GM21619 (cell line): Measurements from ENCODE around the gene LDLRAP1.
A peak's percentile ranks its signal among the peaks of the same experiment; 100 is the strongest.

Source experiments
- ATAC-seq: cut with Tn5 transposase; IDR thresholded peaks from one replicate; pipeline ENCODE4 v1.9.1; 2021; ENCODE audit not compliant: unreplicated experiment

The LDLRAP1 gene

GRCh38 chr1:25541889-25542658 lies 1.3 kb upstream of the LDLRAP1 start:
- ATAC-seq: no peak

DNA sequence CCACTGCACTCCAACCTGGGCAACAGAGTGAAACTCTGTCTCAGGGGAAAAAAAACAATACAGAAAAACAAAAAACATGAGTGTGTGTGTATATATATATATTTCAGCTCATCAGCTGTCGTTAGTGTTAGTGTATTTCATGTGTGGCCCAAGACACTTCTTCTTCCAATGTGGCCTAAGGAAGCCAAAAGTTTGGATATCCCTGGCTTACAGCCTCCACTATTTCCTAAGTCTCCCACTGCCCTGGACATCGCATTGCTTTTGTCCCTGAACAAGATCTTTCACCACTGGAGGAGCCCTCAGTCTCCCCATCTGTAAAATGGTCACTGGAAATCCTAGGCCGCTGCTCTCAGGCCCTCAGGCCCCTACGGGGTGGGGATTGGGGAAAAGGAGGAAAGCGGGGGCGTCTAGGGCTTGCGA lies 391 bp upstream of the LDLRAP1 start:
- ATAC-seq: peak; percentile 3

DNA sequence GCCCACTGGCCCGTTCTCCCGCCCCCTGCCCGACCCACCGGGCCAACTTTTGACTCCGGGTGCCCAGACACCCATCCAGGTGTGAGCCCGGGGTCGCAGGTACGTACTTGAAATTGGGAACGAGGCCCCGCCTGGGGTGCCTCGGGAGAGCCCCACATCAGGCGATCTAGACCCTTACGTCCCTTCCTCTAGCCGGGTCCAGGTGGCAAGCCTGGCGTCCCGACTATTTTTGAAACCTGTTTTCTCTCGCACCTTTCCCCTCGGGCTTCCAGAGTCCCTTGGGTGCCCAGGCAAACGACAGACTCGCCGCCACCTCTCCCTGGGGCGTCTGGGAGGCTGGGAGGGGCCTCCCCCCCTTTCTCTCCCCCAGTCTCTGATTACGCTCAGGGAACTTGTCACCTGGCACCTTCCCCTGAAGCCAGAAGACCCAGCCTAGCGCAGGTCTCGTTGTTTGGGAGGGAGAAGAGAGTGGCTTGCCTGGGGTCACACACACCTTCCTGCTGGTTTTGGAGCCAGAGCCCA lies 898 bp downstream of the LDLRAP1 start:
- ATAC-seq: no peak

DNA sequence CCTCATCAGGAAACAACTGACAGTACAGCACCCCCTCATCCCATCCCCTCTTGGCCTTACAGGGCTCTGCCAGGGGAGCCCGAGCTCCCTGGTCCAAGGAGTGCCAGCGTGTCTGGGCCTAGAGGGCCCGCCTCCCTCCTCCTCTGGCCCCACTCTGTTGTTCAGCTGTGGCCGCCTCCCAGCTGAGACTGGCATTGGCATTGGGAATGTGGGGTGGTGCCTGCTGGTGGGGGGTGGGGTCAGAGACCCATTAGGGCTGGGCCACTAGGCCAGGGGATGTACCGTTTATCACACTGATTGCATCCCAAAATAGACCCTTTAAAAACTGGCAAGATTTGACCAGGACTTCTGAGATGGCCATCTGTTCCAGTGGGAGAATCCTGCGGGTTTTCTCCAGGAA lies 1.4 kb downstream of the LDLRAP1 start:
- no peak for ATAC-seq

- no peak for ATAC-seq
Observed at GRCh38 chr1:25545767-25546166, 2.4 kb downstream of the LDLRAP1 start.

DNA sequence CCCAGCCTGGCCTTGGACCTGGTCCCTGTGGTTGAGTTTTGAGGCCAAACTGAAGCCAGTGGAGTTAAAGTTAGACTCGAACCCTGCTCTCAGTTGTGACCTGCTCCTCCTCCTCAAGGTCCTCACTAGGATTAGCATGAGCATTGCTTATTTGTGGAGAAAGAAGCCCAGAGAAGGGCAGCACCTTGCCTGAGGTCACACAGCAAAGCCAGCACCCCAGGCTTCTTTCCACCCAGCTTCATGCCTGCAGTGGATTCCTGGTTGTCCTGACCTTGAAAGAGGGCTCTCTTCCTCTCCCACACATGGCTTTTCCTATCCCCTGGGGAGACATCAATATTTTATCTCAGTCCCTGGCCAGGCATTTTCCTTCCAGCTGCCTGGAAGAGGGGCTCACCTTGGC lies 2.8 kb downstream of the LDLRAP1 start:
- ATAC-seq: no peak

DNA sequence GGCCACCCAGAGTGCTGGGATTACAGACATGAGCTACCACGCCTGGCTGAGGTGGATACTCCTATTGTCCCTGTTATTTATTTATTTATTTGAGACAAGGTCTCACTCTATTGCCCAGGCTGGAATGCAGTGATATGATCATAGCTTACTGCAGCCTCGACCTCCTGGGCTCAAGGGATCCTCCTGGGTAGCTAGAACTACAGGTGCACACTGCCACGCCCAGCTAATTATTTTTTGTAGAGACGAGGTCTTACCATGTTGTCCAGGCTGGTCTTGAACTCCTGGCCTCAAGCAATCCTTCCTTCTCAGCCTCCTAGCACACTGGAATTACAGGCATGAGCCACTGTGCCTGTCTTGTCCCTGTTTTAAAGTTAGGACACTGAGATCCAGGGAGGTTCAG lies 5.2 kb downstream of the LDLRAP1 start:
- ATAC-seq: no peak

GRCh38 chr1:25549273-25550154 lies 6.1 kb downstream of the LDLRAP1 start:
- ATAC-seq: peak; percentile 91

DNA sequence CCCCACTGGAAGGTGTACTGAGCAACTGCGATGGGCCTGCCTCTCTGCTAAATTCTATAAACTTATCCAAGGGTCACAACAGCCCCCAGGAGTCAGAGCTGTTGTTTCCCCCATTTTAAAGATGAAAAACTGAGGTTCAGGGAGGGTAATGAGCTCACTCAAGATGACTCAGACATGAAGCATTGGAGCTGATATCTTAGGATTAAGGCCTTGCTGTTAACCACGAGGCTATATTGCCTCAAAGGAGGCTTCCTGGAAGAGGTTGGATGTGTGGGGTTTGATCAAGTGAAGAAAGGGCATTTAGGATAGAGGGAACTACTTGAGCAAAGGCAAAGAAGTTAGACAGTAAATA lies 6.7 kb downstream of the LDLRAP1 start:
- ATAC-seq: no peak

DNA sequence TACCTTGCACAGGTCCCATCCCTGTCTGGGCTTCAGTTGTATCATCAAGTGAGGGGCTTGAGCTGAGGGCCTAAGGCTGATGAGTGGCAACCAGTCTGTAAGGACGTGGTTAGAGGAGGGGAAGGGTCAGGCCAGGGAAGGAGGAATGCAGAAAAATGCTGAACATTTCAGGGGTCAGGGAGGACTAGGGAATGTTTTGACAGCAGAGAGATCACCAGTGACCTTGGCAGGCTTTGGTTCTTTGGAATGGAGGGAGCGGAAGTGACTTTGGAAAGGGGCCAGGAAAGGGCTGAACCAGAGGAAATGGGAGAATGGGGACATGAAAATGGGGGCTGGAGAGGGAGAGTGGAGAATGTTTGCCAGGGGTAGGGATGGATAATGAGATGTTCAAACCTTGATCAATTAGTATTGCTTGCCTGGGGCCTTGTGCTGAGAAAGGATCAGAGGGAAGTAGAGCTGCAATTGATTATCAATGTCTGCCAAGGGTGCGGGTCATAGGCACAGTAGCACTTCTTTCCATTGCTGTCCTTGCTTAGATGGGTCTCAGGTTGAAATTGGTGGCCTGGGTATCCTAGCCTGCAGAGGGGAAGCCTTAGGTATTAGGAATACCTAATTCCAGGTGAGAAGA lies 7.4 kb downstream of the LDLRAP1 start:
- ATAC-seq: no peak

- no peak for ATAC-seq
Observed at GRCh38 chr1:25553749-25554429, 10.5 kb downstream of the LDLRAP1 start.

DNA sequence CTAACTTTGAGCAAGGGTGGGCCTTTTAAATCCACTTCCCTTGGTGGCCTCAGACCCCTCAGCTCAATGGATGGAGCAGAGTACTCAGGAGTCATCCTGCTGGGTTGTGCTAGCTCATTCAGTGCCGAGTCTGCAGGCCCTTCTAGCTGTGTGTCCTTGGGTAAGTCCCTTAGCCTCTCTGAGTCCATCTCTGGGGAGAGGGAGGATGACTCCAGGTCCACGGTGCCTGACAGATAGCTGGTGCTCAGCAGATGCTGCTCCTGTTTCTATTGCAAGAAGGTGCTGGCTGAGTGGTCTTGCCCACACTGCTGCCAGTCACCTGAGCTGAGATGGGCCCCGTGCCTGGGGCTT lies 11.0 kb downstream of the LDLRAP1 start:
- no peak for ATAC-seq

GRCh38 chr1:25554886-25555752 lies 11.7 kb downstream of the LDLRAP1 start:
- ATAC-seq: no peak

GRCh38 chr1:25555753-25556092 lies 12.3 kb downstream of the LDLRAP1 start:
- no peak for ATAC-seq

DNA sequence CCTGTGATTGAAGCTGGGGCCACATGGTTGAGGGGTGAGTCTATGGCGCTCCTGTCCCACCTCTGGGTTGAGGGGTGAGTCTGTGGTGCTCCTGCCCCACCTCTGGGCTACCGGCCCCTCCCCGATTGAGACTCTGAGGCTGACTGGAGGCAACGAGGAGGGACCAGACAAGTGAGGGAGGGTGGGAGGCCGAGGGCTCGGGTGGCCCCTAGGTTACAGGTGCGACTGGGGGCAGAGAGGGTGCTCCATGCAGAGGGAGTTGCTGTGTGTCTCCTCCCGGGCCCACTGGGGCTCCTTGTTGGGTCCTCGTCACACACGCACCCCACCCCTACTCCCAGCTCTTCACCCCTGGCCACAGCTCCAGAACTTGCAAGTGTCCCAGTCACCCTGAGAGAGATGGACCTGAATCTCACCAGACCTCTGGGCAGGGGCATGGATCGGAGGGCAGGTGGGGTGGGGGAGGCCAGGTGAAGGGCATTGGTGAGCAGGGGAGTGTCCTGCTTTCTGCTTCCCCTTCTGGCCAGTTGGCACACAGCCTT lies 12.8 kb downstream of the LDLRAP1 start:
- ATAC-seq: no peak

- ATAC-seq: no peak
Observed at GRCh38 chr1:25556791-25557476, 13.5 kb downstream of the LDLRAP1 start.

- ATAC-seq: no peak
Observed at GRCh38 chr1:25557543-25557942, 14.1 kb downstream of the LDLRAP1 start.

GRCh38 chr1:25559031-25559430 lies 15.6 kb downstream of the LDLRAP1 start:
- no peak for ATAC-seq

GRCh38 chr1:25560001-25560400 lies 16.6 kb downstream of the LDLRAP1 start:
- no peak for ATAC-seq
